DND-41 (cell line): ENCODE data around the gene TFAP2A.

ENCODE experiments used
- EZH2 ChIP-seq: IDR thresholded peaks from 3 replicates; pipeline ENCODE4 v1.6.1; 2012; ENCODE audit warnings: borderline replicate concordance, low read depth, mild to moderate bottlenecking, moderate library complexity, low read length, inconsistent platforms; ENCODE audit not compliant: severe bottlenecking
- TF ChIP-seq, protein P1 (sequence below): IDR thresholded peaks from 2 replicates; pipeline ENCODE4 v1.5.1; 2012; ENCODE audit warnings: borderline replicate concordance, low read length, moderate library complexity, mild to moderate bottlenecking; ENCODE audit not compliant: poor library complexity, severe bottlenecking; ENCODE audit errors: extremely low read depth

- TF ChIP-seq EZH2: no peak
- TF ChIP-seq, protein P1, sequence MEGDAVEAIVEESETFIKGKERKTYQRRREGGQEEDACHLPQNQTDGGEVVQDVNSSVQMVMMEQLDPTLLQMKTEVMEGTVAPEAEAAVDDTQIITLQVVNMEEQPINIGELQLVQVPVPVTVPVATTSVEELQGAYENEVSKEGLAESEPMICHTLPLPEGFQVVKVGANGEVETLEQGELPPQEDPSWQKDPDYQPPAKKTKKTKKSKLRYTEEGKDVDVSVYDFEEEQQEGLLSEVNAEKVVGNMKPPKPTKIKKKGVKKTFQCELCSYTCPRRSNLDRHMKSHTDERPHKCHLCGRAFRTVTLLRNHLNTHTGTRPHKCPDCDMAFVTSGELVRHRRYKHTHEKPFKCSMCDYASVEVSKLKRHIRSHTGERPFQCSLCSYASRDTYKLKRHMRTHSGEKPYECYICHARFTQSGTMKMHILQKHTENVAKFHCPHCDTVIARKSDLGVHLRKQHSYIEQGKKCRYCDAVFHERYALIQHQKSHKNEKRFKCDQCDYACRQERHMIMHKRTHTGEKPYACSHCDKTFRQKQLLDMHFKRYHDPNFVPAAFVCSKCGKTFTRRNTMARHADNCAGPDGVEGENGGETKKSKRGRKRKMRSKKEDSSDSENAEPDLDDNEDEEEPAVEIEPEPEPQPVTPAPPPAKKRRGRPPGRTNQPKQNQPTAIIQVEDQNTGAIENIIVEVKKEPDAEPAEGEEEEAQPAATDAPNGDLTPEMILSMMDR: no peak
Observed at GRCh38 chr6:10441655-10442009, 26.8 kb upstream of the TFAP2A start.
